PC-9 (cell line): Measurements from ENCODE around the gene CLSTN1. TPM values are rescaled to one million over a fixed set of nuclear protein-coding genes. Genes with fewer than 3 reads are reported as not detected.

Experiments
- BruUV-seq: library from RNA; stranded (reverse); fragments of 400-500 nt; replicated peaks from 2 replicates; lab custom pipeline; 2021; lab: Mats Ljungman, UMichigan
- CTCF ChIA-PET: fragments of 300-600 bp; sonication (Branson Sonifier 250); formaldehyde crosslinking; loops from one replicate; lab custom pipeline; 2022; ENCODE audit warnings: antibody characterized with exemption; lab: Charles Lee
- POLR2A ChIA-PET: fragments of 300-600 bp; sonication (Branson Sonifier 250); formaldehyde crosslinking; loops from one replicate; lab custom pipeline; 2022; ENCODE audit warnings: antibody characterized with exemption; ENCODE audit not compliant: unreplicated experiment; lab: Charles Lee
- DNase-seq, 2 experiments: peaks; one replicate each; pipeline versions ENCODE4 v3.0.0 to v3.0.0-alpha.2; 2015 to 2022; ENCODE audit warnings: mixed read lengths in 1 of 2
- H2AFZ ChIP-seq: fragments of 200-600 bp; sonication (generic); 2 replicates; pipeline ENCODE4 v1.8.1; 2017; ENCODE audit warnings: antibody characterized with exemption
- H3F3A ChIP-seq: fragments of 200-600 bp; sonication (generic); 2 replicates; pipeline ENCODE4 v1.8.1; 2017; ENCODE audit warnings: antibody characterized with exemption, mild to moderate bottlenecking, low read depth; ENCODE audit not compliant: insufficient read depth
- H3K27ac ChIP-seq: fragments of 200-600 bp; sonication (generic); 2 replicates; pipeline ENCODE4 v1.6.1; 2016; ENCODE audit warnings: mixed run types
- H3K27me3 ChIP-seq: fragments of 200-600 bp; sonication (generic); 2 replicates; pipeline ENCODE4 v1.6.1; 2016; ENCODE audit warnings: low read depth, mixed run types; ENCODE audit not compliant: insufficient read depth
- H3K36me3 ChIP-seq: fragments of 200-600 bp; sonication (generic); 2 replicates; pipeline ENCODE4 v1.6.1; 2016; ENCODE audit warnings: low read depth, mixed run types
- H3K4me1 ChIP-seq: fragments of 200-600 bp; sonication (generic); replicated peaks from 2 replicates; pipeline ENCODE4 v1.6.1; 2016; ENCODE audit warnings: mixed run types; ENCODE audit not compliant: insufficient read depth
- H3K4me2 ChIP-seq: fragments of 200-600 bp; sonication (generic); 2 replicates; pipeline ENCODE4 v1.6.1; 2017; ENCODE audit warnings: mixed run types
- H3K4me3 ChIP-seq: fragments of 200-600 bp; sonication (generic); 2 replicates; pipeline ENCODE4 v1.6.1; 2016; ENCODE audit warnings: mixed run types
- H3K79me2 ChIP-seq: fragments of 200-600 bp; sonication (generic); 2 replicates; pipeline ENCODE4 v1.6.1; 2017; ENCODE audit warnings: low read depth, mixed run types
- H3K9me2 ChIP-seq: fragments of 200-600 bp; sonication (generic); 2 replicates; pipeline ENCODE4 v1.8.1; 2017; ENCODE audit warnings: mild to moderate bottlenecking; ENCODE audit not compliant: insufficient read depth
- H3K9me3 ChIP-seq: fragments of 200-600 bp; sonication (generic); 2 replicates; pipeline ENCODE4 v1.8.1; 2016; ENCODE audit warnings: low read depth; ENCODE audit not compliant: insufficient read depth
- H4K20me1 ChIP-seq: fragments of 200-600 bp; sonication (generic); 2 replicates; pipeline ENCODE4 v1.8.1; 2017; ENCODE audit not compliant: insufficient read depth
- EZH2 ChIP-seq: fragments of 200-600 bp; sonication (generic); IDR thresholded peaks from 2 replicates; pipeline ENCODE4 v1.8.0; 2017; ENCODE audit warnings: antibody characterized with exemption, low read depth
- intact Hi-C: fragments of 100-400 bp; cut with micrococcal nuclease; formaldehyde crosslinking; loops from one replicate; pipeline ENCODE4 v1.10.0; 2022; ENCODE audit not compliant: unreplicated experiment
- total RNA-seq: library from RNA; stranded (reverse); gene quantifications from 2 replicates; pipeline ENCODE4 v1.2.3, GENCODE V29; 2021
- TF ChIP-seq, protein P1 (sequence below): fragments of 200-600 bp; sonication (generic); conservative IDR thresholded peaks from 2 replicates; pipeline ENCODE4 v1.6.1; 2017; ENCODE audit warnings: mixed run types, antibody characterized with exemption, mild to moderate bottlenecking, moderate library complexity

Gene CLSTN1
- total RNA-seq, 1 experiment from 2014 or later, result 140 TPM

DNA sequence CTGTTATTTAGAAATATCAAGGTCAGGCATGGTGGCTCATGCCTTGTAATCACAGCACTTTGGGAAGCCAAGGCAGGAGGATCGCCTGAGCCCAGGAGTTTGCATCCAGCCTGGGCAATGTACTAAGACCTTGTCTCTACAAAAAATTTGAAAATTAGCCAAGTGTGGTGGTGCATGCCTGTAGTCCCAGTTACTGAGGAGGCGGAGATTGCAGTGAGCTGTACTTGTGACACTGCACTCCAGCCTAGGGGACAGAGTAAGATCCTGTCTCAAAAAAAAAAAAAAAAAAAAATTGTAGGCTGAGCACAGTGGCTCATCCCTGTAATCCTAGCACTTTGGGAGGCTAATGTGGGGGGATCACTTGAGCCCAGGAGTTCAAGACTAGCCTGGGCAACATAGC lies 127.0 kb downstream of the CLSTN1 start:
- POLR2A ChIA-PET, result no interaction called here
- CTCF ChIA-PET, result no interaction called here
- DNase-seq, result no peak
- no TSS peak for BruUV-seq
- Histone ChIP-seq H3K4me3 (no peak overlapping the region), H3K79me2 (no peaks in the 10 kb centered on the region), H3K4me1 (0 out of 2 replicates have a peak, but pooled peaks cover 18% of the 10 kb centered on the region), H4K20me1 (no peaks in the 10 kb centered on the region), H3K27ac (no peak overlapping the region), H2AFZ (no peak overlapping the region), H3K4me2 (no peak overlapping the region), H3K9me3 (no peaks in the 10 kb centered on the region), H3K9me2 (no peaks in the 10 kb centered on the region), H3F3A (no peaks in the 10 kb centered on the region), H3K36me3 (no peaks in the 10 kb centered on the region), H3K27me3 (no peaks in the 10 kb centered on the region)
- intact Hi-C loops, result no loop called here
- TF ChIP-seq, protein P1, sequence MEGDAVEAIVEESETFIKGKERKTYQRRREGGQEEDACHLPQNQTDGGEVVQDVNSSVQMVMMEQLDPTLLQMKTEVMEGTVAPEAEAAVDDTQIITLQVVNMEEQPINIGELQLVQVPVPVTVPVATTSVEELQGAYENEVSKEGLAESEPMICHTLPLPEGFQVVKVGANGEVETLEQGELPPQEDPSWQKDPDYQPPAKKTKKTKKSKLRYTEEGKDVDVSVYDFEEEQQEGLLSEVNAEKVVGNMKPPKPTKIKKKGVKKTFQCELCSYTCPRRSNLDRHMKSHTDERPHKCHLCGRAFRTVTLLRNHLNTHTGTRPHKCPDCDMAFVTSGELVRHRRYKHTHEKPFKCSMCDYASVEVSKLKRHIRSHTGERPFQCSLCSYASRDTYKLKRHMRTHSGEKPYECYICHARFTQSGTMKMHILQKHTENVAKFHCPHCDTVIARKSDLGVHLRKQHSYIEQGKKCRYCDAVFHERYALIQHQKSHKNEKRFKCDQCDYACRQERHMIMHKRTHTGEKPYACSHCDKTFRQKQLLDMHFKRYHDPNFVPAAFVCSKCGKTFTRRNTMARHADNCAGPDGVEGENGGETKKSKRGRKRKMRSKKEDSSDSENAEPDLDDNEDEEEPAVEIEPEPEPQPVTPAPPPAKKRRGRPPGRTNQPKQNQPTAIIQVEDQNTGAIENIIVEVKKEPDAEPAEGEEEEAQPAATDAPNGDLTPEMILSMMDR, result no peak
- no peak for TF ChIP-seq EZH2

DNA sequence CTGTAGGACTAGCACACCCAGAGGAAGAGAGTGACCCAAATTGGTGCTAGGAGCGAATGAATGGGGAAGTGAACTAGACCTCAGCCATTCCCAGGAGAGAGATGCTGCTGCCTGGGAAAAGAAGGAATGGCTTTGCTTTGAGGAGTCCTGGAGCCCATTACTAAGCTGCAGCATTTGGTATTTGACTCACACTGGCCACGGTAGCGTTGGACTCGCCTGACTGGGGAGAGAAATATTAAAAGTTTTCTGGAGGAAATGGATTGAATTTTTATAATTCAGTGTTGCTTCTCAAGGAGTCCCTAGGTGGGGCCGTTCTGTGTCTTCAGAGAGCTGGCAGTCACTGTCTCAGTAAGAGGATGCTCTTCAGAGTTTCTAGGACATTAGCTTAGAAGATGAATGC lies 132.1 kb downstream of the CLSTN1 start:
- ChIA-PET CTCF (interaction anchor here (0.5 to 0.6 kb wide), 3 partner anchors 11 to 38 kb away, joined by 3 to 7 read pairs (median 3); no protein-coding TSS in a partner anchor), POLR2A (interaction anchor here (0.6 kb wide), 1 partner anchor 47 kb away, joined by 12 read pairs; no protein-coding TSS in a partner anchor)
- Histone ChIP-seq H3K9me3 (no peaks in the 10 kb centered on the region), H3K27me3 (no peaks in the 10 kb centered on the region), H3K36me3 (no peaks in the 10 kb centered on the region), H2AFZ (no peak overlapping the region), H3K79me2 (no peaks in the 10 kb centered on the region), H3K9me2 (no peaks in the 10 kb centered on the region), H3F3A (peaks cover 9% of the 10 kb centered on the region), H3K4me3 (no peak overlapping the region), H3K4me1 (peaks cover 15% of the 10 kb centered on the region; the same call in 1 of the 2 replicates), H4K20me1 (no peaks in the 10 kb centered on the region), H3K27ac (no peak overlapping the region), H3K4me2 (no peak overlapping the region)
- no TSS peak for BruUV-seq
- no peak for DNase-seq
- intact Hi-C loops, result no loop called here
- TF ChIP-seq, protein P1, result no peak; the same call in 1 of the 2 replicates
- TF ChIP-seq EZH2, result no peak

DNA sequence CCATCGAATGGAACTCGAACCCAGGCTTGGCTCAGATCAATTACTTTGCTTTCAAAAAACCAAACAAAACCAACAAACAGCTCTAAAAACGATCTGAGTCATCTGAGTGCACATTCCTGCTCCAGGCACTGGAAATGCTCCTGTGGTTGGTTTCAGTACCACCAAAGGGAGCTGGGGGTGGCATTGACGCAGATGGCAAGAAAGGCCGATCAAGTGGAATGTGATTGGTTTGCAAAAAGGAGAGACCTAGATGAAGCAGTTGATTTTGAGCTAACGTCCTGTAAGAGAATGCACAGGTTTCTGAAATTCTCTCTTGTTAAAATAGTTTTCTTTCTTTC lies 132.7 kb downstream of the CLSTN1 start:
- Histone ChIP-seq H3K4me3 (no peak overlapping the region), H3K36me3 (no peaks in the 10 kb centered on the region), H3K4me1 (peaks cover 15% of the 10 kb centered on the region; the same call in 1 of the 2 replicates), H3F3A (peaks cover 15% of the 10 kb centered on the region), H3K79me2 (no peaks in the 10 kb centered on the region), H2AFZ (no peak overlapping the region), H3K27me3 (no peaks in the 10 kb centered on the region), H3K4me2 (no peak overlapping the region), H3K9me3 (no peaks in the 10 kb centered on the region), H3K27ac (no peak overlapping the region), H4K20me1 (no peaks in the 10 kb centered on the region), H3K9me2 (no peaks in the 10 kb centered on the region)
- BruUV-seq, result no TSS peak
- DNase-seq, result no peak
- CTCF ChIA-PET, result interaction anchor here (0.6 kb wide), 2 partner anchors 11 to 18 kb away, joined by 3 to 7 read pairs; no protein-coding TSS in a partner anchor
- TF ChIP-seq, protein P1, result no peak
- TF ChIP-seq EZH2, result no peak
- POLR2A ChIA-PET, result interaction anchor here (0.6 kb wide), 2 partner anchors 46 to 146 kb away, joined by 10 to 12 read pairs; no protein-coding TSS in a partner anchor
- intact Hi-C loops, result no loop called here
